B cell (primary cell): ENCODE data around the gene MICAL3. TPM values are rescaled to one million over a fixed set of nuclear protein-coding genes. Genes with fewer than 3 reads are reported as not detected.

Source experiments
- ATAC-seq: fragments of 200-7000 bp; cut with Tn5 transposase; one replicate; pipeline ENCODE4 v1.10.0; 2021; ENCODE audit warnings: low read depth, mild to moderate bottlenecking, moderate number of reproducible peaks, moderate library complexity
- CTCF ChIA-PET: fragments of 350-600 bp; sonication (Branson Sonifier 250); formaldehyde crosslinking; loops from one replicate; lab custom pipeline; 2021; ENCODE audit warnings: antibody characterized with exemption, inconsistent platforms; lab: Charles Lee
- POLR2A ChIA-PET: fragments of 350-600 bp; sonication (Branson Sonifier 250); formaldehyde crosslinking; loops from one replicate; lab custom pipeline; 2021; ENCODE audit warnings: antibody characterized with exemption; lab: Charles Lee
- DNase-seq: peaks from one replicate; pipeline ENCODE4 v3.0.0; 2013
- H2AFZ ChIP-seq: 2 replicates; pipeline ENCODE4 v1.6.1; 2012; ENCODE audit warnings: mild to moderate bottlenecking, low read depth, low read length; ENCODE audit not compliant: insufficient read depth, poor library complexity, severe bottlenecking
- H3K27ac ChIP-seq, 2 donors: 1 replicate in 1 of 2; 2 replicates in 1 of 2; pipeline ENCODE4 v1.5.1; 2012 to 2013; ENCODE audit warnings: low read length in 2 of 2, mild to moderate bottlenecking in 2 of 2, moderate library complexity in 1 of 2
- H3K27me3 ChIP-seq, 4 experiments: fragments of 200-600 bp in 1 of 4; sonication (generic) in 1 of 4; replicated peaks in 1 of 4; 1 replicate in 2 of 4; 2 replicates in 2 of 4; pipeline versions ENCODE4 v1.6.1 to v1.7.0; 2013 to 2016; ENCODE audit warnings: low read length in 3 of 4, mild to moderate bottlenecking in 2 of 4, mixed read lengths in 1 of 4, moderate library complexity in 1 of 4; ENCODE audit not compliant: insufficient read depth in 4 of 4, control insufficient read depth in 3 of 4; ENCODE audit errors: control extremely low read depth in 1 of 4
- H3K36me3 ChIP-seq, 2 experiments: replicated peaks in 1 of 2; 1 replicate in 1 of 2; 2 replicates in 1 of 2; pipeline versions ENCODE4 v1.6.1 to v1.7.1; 2013; ENCODE audit warnings: low read length in 1 of 2; ENCODE audit not compliant: insufficient read depth in 2 of 2, control insufficient read depth in 1 of 2; ENCODE audit errors: control extremely low read depth in 1 of 2, extremely low read depth in 1 of 2
- H3K4me1 ChIP-seq, 2 donors: fragments of 200-600 bp in 1 of 2; sonication (generic) in 1 of 2; 1 replicate in 1 of 2; 2 replicates in 1 of 2; pipeline versions ENCODE4 v1.5.1 to v1.6.1; 2013 to 2017; ENCODE audit warnings: low read length in 2 of 2; ENCODE audit not compliant: control insufficient read depth in 2 of 2, insufficient read depth in 2 of 2
- H3K4me2 ChIP-seq: replicated peaks from 2 replicates; pipeline ENCODE3; 2012; ENCODE audit warnings: mild to moderate bottlenecking, low read depth, low read length; ENCODE audit not compliant: poor library complexity, severe bottlenecking
- H3K4me3 ChIP-seq, 5 experiments: fragments of 200-600 bp in 1 of 5; sonication (generic) in 1 of 5; 1 replicate in 3 of 5; 2 replicates in 2 of 5; pipeline versions ENCODE4 v1.5.1 to v1.7.0; 2011 to 2016; ENCODE audit warnings: low read length in 4 of 5, mild to moderate bottlenecking in 4 of 5, low read depth in 2 of 5, control low read depth in 1 of 5, moderate library complexity in 1 of 5; ENCODE audit not compliant: insufficient read depth in 1 of 5; ENCODE audit errors: control extremely low read depth in 1 of 5, extremely low read depth in 1 of 5
- H3K79me2 ChIP-seq: fragments of 200-600 bp; sonication (generic); one replicate; pipeline ENCODE4 v1.6.0; 2016; ENCODE audit warnings: low read length; ENCODE audit not compliant: control insufficient read depth, insufficient read depth
- H3K9ac ChIP-seq: fragments of 200-600 bp; sonication (generic); 2 replicates; pipeline ENCODE4 v1.6.1; 2017; ENCODE audit warnings: mild to moderate bottlenecking, low read length, moderate library complexity
- H3K9me3 ChIP-seq, 3 donors: one replicate each; pipeline versions ENCODE4 v1.6.1 to v1.7.1; 2013; ENCODE audit warnings: low read length in 2 of 3; ENCODE audit not compliant: control insufficient read depth in 2 of 3, insufficient read depth in 1 of 3; ENCODE audit errors: control extremely low read depth in 1 of 3
- H4K20me1 ChIP-seq: 2 replicates; pipeline ENCODE4 v1.6.0; 2012; ENCODE audit warnings: mild to moderate bottlenecking, low read length; ENCODE audit not compliant: insufficient read depth, control insufficient read depth, poor library complexity, severe bottlenecking
- H3K27ac Mint-ChIP-seq: one replicate; pipeline ENCODE4 v1.8.0; 2021; ENCODE audit warnings: mixed read lengths
- H3K27me3 Mint-ChIP-seq: one replicate; pipeline ENCODE4 v1.8.0; 2021; ENCODE audit warnings: mixed read lengths
- H3K4me1 Mint-ChIP-seq: one replicate; pipeline ENCODE4 v1.8.0; 2021; ENCODE audit warnings: mixed read lengths
- H3K4me3 Mint-ChIP-seq: one replicate; pipeline ENCODE4 v1.8.0; 2021; ENCODE audit warnings: mixed read lengths
- H3K9me3 Mint-ChIP-seq: one replicate; pipeline ENCODE4 v1.8.0; 2022; ENCODE audit warnings: mixed read lengths; ENCODE audit not compliant: insufficient read depth
- CTCF ChIP-seq: fragments of 200-600 bp; IDR thresholded peaks from one replicate; pipeline ENCODE4 v1.8.0; 2022; ENCODE audit warnings: antibody characterized with exemption, mild to moderate bottlenecking
- EZH2 ChIP-seq: IDR thresholded peaks from 2 replicates; pipeline ENCODE4 v1.6.1; 2012; ENCODE audit warnings: borderline replicate concordance, low read depth, mild to moderate bottlenecking, moderate library complexity, low read length; ENCODE audit not compliant: insufficient read depth, poor library complexity, severe bottlenecking
- WGBS: methylation state at CpG from one replicate; pipeline ENCODE4 v1.1.5; 2013; ENCODE audit warnings: missing lambda C conversion rate; ENCODE audit not compliant: insufficient coverage; 5-methylcytosine and 5-hydroxymethylcytosine counted together
- intact Hi-C: fragments of 100-400 bp; cut with micrococcal nuclease; formaldehyde crosslinking; loops from one replicate; pipeline ENCODE4 v1.10.0; 2022
- polyA plus RNA-seq: library from polyadenylated mRNA; depleted of rRNA; stranded (reverse); fragments of >200 nt; gene quantifications from 2 replicates; pipeline ENCODE4 v1.2.3, GENCODE V29; 2012
- total RNA-seq, 2 donors: library from RNA; stranded (reverse); fragments of 120-200 nt in 1 of 2; gene quantifications; 1 replicate in 1 of 2; 2 replicates in 1 of 2; pipeline versions ENCODE4 v1.2.3 to v1.2.4, GENCODE V29; 2013 to 2022

Gene MICAL3
- total and polyA plus RNA-seq, 2 donors (not counting 1 experiment from before 2014, with no cell fraction given): 50.5 to 253 TPM

- Mint-ChIP-seq H3K9me3 (no peaks in the 10 kb centered on the region), H3K27me3 (no peaks in the 10 kb centered on the region), H3K4me3 (peak overlapping the region; percentile 18), H3K4me1 (peaks cover 98% of the 10 kb centered on the region), H3K27ac (peak overlapping the region; percentile 34)
- intact Hi-C loops: no loop called here
- H3K79me2 ChIP-seq: peaks cover 100% of the 10 kb centered on the region
- ChIA-PET POLR2A (no interaction called here), CTCF (no interaction called here)
- no peaks in the 10 kb centered on the region for H3K9me3 ChIP-seq
- 71% methylated on average over 4 of the region's 6 CpGs for WGBS
- H4K20me1 ChIP-seq: peaks cover 100% of the 10 kb centered on the region
- no peak overlapping the region for H3K9ac ChIP-seq
- no peak overlapping the region for H2AFZ ChIP-seq
- no peak for TF ChIP-seq EZH2
- H3K4me1 ChIP-seq: peaks cover 70 to 95% of the 10 kb centered on the region in 2 donors
- H3K27me3 ChIP-seq: no peaks in the 10 kb centered on the region
- peak overlapping the region in 1 of 2 donors; percentile 1 for H3K27ac ChIP-seq
- H3K36me3 ChIP-seq: peaks cover 1 to 27% of the 10 kb centered on the region in 2 experiments
- ATAC-seq (no peak), DNase-seq (no peak)
- no peak overlapping the region for H3K4me2 ChIP-seq
- H3K4me3 ChIP-seq: no peak overlapping the region
These were observed 80.7 kb downstream of the MICAL3 start for GRCh38 chr22:17943533-17944249.

- no peak for DNase-seq
- Histone ChIP-seq H3K4me2 (peak overlapping the region; percentile 14), H3K4me1 (peaks cover 74 to 91% of the 10 kb centered on the region in 2 donors), H3K27me3 (no peaks in the 10 kb centered on the region), H3K36me3 (peaks cover 1 to 21% of the 10 kb centered on the region in 2 experiments), H4K20me1 (peaks cover 100% of the 10 kb centered on the region), H3K27ac (peak overlapping the region in 1 of 2 donors; percentile 7), H3K9ac (no peak overlapping the region), H3K4me3 (no peak overlapping the region), H3K9me3 (no peaks in the 10 kb centered on the region), H2AFZ (no peak overlapping the region), H3K79me2 (peaks cover 100% of the 10 kb centered on the region)
- H3K27ac Mint-ChIP-seq: peak overlapping the region; percentile 42
- intact Hi-C loops: no loop called here
- no peak for TF ChIP-seq CTCF
- no peak for TF ChIP-seq EZH2
- no peak overlapping the region for H3K4me3 Mint-ChIP-seq
- no peak for ATAC-seq
- WGBS: 88% methylated on average over 8 of the region's 8 CpGs
- ChIA-PET CTCF (no interaction called here), POLR2A (no interaction called here)
- peaks cover 97% of the 10 kb centered on the region for H3K4me1 Mint-ChIP-seq
- H3K9me3 Mint-ChIP-seq: no peaks in the 10 kb centered on the region
- no peaks in the 10 kb centered on the region for H3K27me3 Mint-ChIP-seq
These were observed 81.6 kb downstream of the MICAL3 start for GRCh38 chr22:17942721-17943120.
